ENCODE results near the gene ACOXL.

Gene ACOXL

GRCh38 chr2:111148925-111149324, 416.6 kb downstream of the ACOXL start:
- DNase-seq: peak in 1 of 2 experiments; percentile 90

- no peak for DNase-seq
Measured at GRCh38 chr2:111149882-111150455, 417.6 kb downstream of the ACOXL start.

- DNase-seq: no peak
Measured at GRCh38 chr2:111154758-111155157, 422.4 kb downstream of the ACOXL start.

- DNase-seq: no peak
Measured at GRCh38 chr2:111155610-111156009, 423.2 kb downstream of the ACOXL start.

GRCh38 chr2:111156529-111156928, 424.2 kb downstream of the ACOXL start:
- no peak for DNase-seq

- DNase-seq: peak; percentile 24 to 76
Measured at GRCh38 chr2:111157071-111157661, 424.8 kb downstream of the ACOXL start.

- DNase-seq: no peak
Measured at GRCh38 chr2:111157798-111158197, 425.4 kb downstream of the ACOXL start.

GRCh38 chr2:111159641-111160040, 427.3 kb downstream of the ACOXL start:
- no peak for DNase-seq

GRCh38 chr2:111160758-111161157, 428.4 kb downstream of the ACOXL start:
- no peak for DNase-seq

GRCh38 chr2:111161971-111162370, 429.6 kb downstream of the ACOXL start:
- DNase-seq: peak; percentile 73 to 93

- DNase-seq: peak in 1 of 2 experiments; percentile 35
Measured at GRCh38 chr2:111162718-111163331, 430.5 kb downstream of the ACOXL start.

- DNase-seq: no peak
Measured at GRCh38 chr2:111164078-111164477, 431.7 kb downstream of the ACOXL start.

GRCh38 chr2:111165084-111165483, 432.7 kb downstream of the ACOXL start:
- DNase-seq: no peak

GRCh38 chr2:111166115-111166514, 433.7 kb downstream of the ACOXL start:
- no peak for DNase-seq

- no peak for DNase-seq
Measured at GRCh38 chr2:111167076-111167862, 434.9 kb downstream of the ACOXL start.

- no peak for DNase-seq
Measured at GRCh38 chr2:111167863-111168162, 435.4 kb downstream of the ACOXL start.

Data from NCI-H2081 (cell line).